DOHH2 (cell line): ENCODE data around the gene C2CD4D.

Source experiments
- EZH2phosphoT487 ChIP-seq: fragments of 200-600 bp; sonication (generic); IDR thresholded peaks from 2 replicates; pipeline ENCODE4 v1.6.1; 2017; ENCODE audit warnings: borderline replicate concordance, mild to moderate bottlenecking, antibody characterized with exemption, low read length, moderate library complexity, mixed read lengths
- TF ChIP-seq, protein P1 (sequence below): fragments of 200-600 bp; sonication (generic); IDR thresholded peaks from one replicate; pipeline ENCODE4 v1.5.1; 2014; ENCODE audit warnings: antibody characterized with exemption, mild to moderate bottlenecking, low read depth, low read length; ENCODE audit not compliant: poor library complexity, severe bottlenecking

DNA sequence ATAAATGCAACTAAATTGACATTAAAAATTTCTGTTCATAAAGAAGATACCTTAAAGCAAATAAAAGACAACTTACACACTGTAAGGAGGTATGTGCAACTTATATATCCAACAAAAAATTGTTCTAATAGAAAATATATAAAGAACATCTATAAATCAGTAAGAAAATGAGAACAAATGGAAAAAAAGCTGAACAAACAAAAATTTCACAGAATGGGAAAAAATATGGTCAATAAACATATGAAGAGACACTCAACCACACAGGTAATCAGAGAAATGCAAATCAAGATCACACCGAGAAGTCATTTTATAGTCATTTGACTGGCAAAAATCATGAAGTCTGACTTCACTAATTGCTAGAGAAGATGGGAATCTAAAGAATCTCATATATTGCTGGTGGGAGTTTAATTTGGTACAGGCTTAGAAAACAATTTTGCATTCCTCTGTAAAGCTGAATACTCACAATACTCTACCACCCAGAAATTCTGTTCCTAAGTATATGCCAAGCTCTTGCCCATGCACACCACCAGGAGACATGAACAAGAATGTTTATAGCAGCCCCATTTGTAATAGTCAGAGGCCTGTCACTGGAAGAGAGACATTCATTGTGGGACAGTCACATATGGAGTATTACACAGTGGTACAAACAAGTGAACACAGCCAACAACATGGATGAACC is 35.9 kb upstream of the C2CD4D start:
- TF ChIP-seq, protein P1, sequence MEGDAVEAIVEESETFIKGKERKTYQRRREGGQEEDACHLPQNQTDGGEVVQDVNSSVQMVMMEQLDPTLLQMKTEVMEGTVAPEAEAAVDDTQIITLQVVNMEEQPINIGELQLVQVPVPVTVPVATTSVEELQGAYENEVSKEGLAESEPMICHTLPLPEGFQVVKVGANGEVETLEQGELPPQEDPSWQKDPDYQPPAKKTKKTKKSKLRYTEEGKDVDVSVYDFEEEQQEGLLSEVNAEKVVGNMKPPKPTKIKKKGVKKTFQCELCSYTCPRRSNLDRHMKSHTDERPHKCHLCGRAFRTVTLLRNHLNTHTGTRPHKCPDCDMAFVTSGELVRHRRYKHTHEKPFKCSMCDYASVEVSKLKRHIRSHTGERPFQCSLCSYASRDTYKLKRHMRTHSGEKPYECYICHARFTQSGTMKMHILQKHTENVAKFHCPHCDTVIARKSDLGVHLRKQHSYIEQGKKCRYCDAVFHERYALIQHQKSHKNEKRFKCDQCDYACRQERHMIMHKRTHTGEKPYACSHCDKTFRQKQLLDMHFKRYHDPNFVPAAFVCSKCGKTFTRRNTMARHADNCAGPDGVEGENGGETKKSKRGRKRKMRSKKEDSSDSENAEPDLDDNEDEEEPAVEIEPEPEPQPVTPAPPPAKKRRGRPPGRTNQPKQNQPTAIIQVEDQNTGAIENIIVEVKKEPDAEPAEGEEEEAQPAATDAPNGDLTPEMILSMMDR, result no peak
- TF ChIP-seq EZH2phosphoT487, result no peak
